GM12874 (cell line): ENCODE measurements around the gene TDRD12.

Experiments used
- TF ChIP-seq, protein P1 (sequence below): IDR thresholded peaks from 2 replicates; pipeline ENCODE4 v1.5.1; 2011; ENCODE audit warnings: low read depth, mild to moderate bottlenecking, control low read depth, low read length, moderate library complexity; ENCODE audit not compliant: insufficient read depth

Gene TDRD12

DNA sequence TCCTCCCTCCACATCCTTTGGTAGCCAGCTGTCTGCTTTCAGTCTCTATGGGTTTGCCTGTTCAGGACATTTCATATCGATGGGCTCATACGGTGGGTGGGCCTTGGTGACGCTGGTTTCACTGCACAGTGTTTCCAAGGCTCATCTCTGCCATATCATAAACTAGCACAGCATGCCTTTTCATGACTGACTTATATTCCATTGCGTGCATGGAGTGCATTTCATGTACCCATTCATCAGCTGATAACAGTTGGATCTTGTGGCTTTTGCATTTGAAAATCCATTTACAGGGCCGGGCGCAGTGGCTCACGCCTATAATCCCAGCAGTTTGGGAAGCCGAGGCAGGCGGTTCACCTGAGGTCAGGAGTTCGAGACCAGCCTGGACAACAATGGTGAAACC is 69.9 kb downstream of the TDRD12 start:
- TF ChIP-seq, protein P1, sequence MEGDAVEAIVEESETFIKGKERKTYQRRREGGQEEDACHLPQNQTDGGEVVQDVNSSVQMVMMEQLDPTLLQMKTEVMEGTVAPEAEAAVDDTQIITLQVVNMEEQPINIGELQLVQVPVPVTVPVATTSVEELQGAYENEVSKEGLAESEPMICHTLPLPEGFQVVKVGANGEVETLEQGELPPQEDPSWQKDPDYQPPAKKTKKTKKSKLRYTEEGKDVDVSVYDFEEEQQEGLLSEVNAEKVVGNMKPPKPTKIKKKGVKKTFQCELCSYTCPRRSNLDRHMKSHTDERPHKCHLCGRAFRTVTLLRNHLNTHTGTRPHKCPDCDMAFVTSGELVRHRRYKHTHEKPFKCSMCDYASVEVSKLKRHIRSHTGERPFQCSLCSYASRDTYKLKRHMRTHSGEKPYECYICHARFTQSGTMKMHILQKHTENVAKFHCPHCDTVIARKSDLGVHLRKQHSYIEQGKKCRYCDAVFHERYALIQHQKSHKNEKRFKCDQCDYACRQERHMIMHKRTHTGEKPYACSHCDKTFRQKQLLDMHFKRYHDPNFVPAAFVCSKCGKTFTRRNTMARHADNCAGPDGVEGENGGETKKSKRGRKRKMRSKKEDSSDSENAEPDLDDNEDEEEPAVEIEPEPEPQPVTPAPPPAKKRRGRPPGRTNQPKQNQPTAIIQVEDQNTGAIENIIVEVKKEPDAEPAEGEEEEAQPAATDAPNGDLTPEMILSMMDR = no peak

- TF ChIP-seq, protein P1 = no peak
These were observed 78.6 kb downstream of the TDRD12 start for GRCh38 chr19:32798201-32798600.

DNA sequence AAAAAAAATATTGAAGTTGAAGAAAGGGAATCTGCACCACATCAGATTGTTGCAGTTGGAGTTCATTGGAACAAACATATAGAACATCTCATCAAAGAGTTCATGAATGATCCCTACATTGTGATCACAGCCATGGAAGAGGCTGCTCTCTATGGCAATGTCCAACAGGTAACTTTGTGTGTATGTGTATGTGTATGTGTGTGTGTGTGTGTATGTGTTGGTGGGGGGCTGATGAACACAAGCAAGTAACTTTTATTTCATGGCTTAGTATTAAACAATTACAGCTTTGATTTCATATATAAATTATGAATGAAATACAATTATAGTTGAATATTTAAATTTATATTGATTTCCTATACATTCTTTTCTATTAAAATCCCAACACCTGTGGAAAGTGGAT is 80.6 kb downstream of the TDRD12 start:
- TF ChIP-seq, protein P1 = no peak

GRCh38 chr19:32800754-32801153 is 81.2 kb downstream of the TDRD12 start:
- TF ChIP-seq, protein P1 = no peak

GRCh38 chr19:32802840-32803239 is 83.3 kb downstream of the TDRD12 start:
- TF ChIP-seq, protein P1 = no peak

- TF ChIP-seq, protein P1 = no peak
These were observed 88.7 kb downstream of the TDRD12 start for GRCh38 chr19:32808236-32808635.

DNA sequence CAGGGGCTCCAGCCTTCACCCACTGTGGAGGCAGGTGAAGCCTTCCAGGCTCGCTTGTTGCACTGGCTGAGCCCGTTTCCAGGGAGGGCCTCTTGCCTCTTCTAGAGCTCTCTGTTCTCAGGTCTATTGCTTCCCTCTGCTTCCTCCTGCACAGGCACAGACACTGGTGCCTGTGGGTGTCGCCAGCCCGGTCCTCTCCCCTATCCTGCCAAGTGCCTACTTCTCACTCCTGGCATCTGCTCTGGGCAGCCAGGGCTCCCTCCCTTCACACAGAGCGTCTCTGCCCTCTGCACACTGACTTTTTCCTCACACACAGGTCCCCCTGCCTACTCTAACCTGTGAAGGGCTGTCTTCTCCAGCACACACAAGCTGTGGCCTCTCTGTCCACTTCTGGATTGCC is 89.7 kb downstream of the TDRD12 start:
- TF ChIP-seq, protein P1 = no peak

DNA sequence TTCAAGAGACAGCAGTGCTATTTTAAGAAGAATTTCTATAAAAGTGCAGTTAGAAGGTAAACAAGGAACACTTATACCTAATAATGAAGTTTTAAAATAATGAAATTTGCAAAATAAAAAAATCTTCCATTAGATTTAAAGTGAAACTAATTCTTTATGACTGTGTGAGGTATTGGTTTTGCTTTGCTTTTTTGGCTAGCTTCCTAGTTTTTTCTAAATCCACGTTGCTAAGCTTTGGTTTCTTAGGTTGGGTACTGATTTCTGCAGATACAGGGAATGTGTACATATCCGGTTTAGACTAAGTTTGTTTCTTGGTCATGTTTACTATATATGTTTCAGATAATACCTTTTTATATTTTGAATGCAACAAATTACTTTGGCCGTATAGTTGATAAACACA is 90.2 kb downstream of the TDRD12 start:
- TF ChIP-seq, protein P1 = no peak
